HG03432 (cell line): ENCODE data around the gene IL17RE.
"Not testable (repeated sequence)": the region's sequence is repeated elsewhere in the genome, so short reads cannot be mapped to it uniquely, and the experiment has no call there.

ENCODE experiments used
- ATAC-seq: cut with Tn5 transposase; IDR thresholded peaks from one replicate; pipeline ENCODE4 v1.9.1; 2021; ENCODE audit warnings: mild to moderate bottlenecking, moderate library complexity; ENCODE audit not compliant: unreplicated experiment

The IL17RE gene

GRCh38 chr3:9879830-9880549 is 22.7 kb upstream of the IL17RE start, which contains the start of gene CIDEC:
CIDEC (minus strand) TSS chr3:9880253; CDS start chr3:9878486, 1,767 bp downstream.
- no peak for ATAC-seq

- no peak for ATAC-seq
Observed at GRCh38 chr3:9881441-9881840, 21.2 kb upstream of the IL17RE start.

GRCh38 chr3:9883706-9884554 is 18.7 kb upstream of the IL17RE start:
- no peak for ATAC-seq

DNA sequence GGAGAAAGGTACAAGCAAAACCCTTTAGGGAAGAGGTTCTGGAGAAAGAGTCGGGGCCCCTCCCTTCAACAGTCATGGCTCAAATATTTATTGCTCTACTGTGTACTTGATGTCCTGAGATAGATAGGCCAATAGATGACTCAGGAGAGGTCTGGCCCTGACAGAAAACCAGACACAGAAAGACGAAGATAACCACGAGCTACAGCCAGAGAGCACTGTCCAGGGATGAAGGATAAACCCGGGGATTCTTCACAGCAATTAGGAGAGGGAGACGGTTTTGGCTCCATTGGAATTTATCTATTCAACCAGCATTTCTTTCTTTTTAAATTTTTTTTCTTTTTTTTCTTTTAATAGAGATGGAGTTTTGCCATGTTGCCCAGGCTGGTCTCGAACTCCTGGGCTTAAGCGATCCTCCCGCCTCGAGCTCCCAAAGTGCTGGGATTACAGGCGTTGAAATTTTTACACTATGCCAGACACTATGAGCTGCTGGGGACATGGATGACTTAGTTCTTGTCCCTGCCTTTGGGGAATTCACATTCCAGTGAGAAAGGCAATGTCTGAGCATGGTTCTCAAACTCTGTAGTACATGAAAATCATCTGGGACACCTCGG is 18.0 kb upstream of the IL17RE start:
- ATAC-seq = no peak

DNA sequence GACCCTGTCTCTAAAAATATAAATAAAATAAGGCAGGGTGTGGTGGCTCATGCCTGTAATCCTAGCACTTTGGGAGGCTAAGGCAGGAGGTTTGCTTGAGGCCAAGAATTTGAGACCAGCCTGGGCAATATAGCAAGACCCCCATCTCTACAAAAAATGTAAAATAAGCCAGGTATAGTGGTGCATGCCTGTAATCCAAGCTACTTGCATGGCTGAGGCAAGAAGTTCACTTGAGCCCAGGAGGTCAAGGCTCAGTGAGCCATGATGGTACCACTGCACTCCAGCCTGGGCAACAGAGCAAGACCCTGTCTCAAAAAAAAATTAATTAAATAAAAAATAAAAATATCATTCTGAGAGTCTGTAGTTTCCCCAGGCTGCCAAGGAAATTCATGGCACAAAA is 16.3 kb upstream of the IL17RE start:
- ATAC-seq = no peak

GRCh38 chr3:9887480-9887879 is 15.2 kb upstream of the IL17RE start:
- ATAC-seq = no peak

GRCh38 chr3:9888540-9888939 is 14.1 kb upstream of the IL17RE start:
- no peak for ATAC-seq

DNA sequence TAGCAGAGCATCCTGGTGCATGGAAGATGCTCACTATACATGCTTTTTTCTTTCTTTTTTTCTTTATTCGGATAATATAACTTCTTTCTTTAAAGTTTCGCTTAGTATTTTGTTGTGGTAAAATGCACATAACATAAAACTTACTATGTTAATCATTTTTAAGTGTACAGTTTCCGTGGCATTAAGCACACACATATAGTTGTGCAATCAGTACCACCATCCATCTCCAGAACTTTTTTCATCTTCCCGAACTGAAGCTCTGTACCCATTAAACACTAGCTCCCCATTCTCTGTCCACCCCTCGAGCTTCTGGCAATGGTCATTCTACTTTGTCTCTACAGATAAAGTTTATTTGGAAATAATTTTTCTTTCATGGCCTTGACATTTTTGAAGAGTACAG is 13.2 kb upstream of the IL17RE start:
- no peak for ATAC-seq

- ATAC-seq = peak; percentile 85
Observed at GRCh38 chr3:9890249-9891071, 12.2 kb upstream of the IL17RE start, which contains the start of gene JAGN1. JAGN1 (plus strand) TSS chr3:9890610; CDS start chr3:9890723, 113 bp downstream.

DNA sequence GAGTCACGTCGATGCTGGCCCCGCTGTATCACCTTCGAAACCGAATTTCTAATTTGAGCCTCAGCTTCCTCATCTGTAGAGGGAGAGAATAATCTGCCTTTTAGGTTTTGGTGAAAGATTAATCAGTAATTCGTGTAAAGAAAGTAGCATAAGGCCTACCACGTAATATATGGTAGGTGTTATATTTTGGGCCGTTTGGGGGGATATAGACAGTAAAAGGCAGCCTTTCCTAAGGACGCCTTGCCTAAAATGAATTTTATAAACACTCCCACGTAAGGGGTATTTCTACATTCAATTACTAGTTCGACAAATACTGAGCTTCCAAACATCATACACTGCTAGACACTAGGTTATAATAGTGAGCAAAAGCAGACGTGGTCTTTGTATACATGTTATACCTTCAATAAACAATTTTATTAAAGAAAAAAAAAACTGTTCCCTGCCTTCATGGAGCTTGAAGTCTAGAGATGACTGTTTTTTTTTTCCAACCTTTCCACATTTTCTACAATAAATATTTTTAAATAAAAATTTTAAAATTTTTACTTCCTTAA is 11.5 kb upstream of the IL17RE start:
- ATAC-seq = no peak

DNA sequence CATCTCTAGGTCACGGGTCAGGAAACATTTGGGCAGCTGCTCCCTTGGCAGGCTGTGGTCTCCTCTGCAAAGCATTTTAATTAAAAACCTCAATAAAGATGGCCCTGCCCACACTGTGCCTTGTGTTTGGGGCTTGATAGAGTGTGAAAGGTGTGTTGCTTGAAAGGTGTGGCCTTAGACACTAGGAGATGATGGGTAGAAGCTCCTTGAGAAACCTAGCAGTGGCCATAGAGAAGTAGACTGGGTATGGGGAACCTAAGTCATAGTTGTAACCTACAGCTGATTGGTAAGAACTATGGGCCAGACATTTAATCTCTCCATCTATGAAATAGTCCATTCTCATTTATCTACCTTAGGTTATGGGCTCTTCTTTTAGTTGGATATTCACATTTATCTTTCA is 8.9 kb upstream of the IL17RE start:
- no peak for ATAC-seq

DNA sequence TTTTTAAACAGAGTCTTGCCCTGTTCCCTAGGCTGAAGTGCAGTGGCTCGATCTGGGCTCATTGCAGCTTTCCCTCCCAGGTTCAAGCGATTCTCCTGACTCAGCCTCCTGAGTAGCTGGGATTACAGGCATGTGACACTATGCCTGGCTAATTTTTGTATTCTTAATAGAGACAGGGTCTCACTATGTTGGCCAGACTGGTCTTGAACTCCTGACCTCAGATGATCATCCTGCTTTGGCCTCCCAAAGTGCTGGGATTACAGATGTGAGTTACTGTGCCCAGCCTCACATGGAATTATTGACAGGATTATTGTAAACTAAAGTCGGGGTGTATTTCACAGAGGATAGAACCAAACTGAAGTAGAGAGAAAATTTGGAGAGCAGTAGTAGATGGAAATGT is 6.9 kb upstream of the IL17RE start:
- not testable (repeated sequence) for ATAC-seq

DNA sequence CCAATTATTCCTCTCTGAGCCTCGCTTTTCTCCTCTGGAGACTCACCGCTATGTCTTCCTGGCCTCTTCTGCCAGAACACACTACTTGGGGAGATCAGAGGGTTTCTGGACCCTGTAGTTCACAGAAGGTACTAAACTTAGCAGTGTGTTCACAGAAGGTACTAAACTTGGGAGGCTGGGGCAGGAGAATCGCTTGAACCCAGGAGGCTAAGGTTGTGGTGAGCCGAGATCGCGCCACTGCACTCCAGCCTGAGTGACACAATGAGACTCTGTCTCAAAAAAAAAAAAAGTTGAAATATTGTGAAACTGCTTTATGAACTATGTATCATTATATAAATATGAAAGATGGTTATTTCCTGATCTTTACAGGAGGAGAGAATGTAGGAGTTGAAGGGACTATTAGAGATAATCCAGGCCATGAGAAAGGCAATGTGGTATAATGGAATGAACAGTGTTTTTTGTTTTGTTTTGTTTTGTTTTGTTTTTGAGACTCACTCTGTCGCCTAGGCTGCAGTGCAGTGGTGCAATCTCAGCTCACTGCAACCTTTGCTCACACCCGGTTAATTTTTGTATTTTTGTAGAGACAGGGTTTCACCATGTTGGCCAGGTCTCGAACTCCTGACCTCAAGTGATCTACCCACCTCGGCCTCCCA is 5.8 kb upstream of the IL17RE start:
- not testable (repeated sequence) for ATAC-seq

GRCh38 chr3:9897408-9898372 is 5.0 kb upstream of the IL17RE start:
- ATAC-seq = peak; percentile 63

- ATAC-seq = no peak
Observed at GRCh38 chr3:9898467-9899241, 4.0 kb upstream of the IL17RE start.

GRCh38 chr3:9899289-9899791 is 3.3 kb upstream of the IL17RE start:
- ATAC-seq = no peak

DNA sequence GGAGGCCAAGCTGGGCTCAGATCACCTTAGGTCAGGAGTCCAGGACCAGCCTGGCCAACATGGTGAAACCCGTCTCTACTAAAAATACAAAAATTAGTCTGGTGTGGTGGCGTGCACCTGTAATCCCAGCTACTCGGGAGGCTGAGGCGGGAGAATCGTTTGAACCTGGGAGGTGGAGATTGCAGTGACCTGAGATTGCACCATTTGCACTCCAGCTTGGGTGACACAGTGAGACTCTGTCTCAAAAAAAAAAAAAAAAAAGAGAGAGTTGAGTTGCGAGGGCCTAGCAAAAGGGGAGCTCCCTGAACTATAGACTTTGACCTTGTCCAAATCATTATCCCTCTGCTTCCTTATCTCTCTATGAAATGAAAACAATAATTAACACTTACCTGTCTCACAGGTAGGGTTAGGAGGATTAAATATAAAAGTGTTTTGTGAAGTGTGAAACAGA is 1.7 kb upstream of the IL17RE start:
- ATAC-seq = not testable (repeated sequence)

DNA sequence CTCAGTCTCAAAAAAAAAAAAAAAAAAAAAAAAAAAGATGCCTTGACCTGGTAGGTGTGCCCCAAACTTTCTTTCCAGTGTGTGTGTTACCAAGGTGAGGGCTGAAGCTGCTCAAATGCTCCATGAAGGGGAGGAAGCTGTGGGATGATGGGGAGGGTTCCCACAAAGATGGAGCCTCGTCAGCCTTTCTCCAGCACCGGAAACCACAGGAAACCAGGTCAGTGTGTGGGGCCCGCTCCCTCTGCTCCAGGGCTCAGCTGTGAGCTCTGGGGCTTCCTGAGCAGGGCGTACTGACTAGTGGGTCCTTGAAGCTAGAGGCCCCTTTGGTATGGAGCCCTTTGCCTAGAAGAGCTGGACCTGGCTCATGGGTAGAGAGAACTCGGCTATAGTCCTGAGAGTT is 681 bp upstream of the IL17RE start:
- no peak for ATAC-seq
